HG03457 (cell line): ENCODE measurements around the gene CLCN4.

Experiments used
- ATAC-seq: cut with Tn5 transposase; IDR thresholded peaks from one replicate; pipeline ENCODE4 v1.9.1; 2021; ENCODE audit warnings: moderate number of reproducible peaks; ENCODE audit not compliant: unreplicated experiment

CLCN4 gene

GRCh38 chrX:10189317-10190268 lies 32.8 kb downstream of the CLCN4 start:
- peak; percentile 77 for ATAC-seq

GRCh38 chrX:10190367-10190766 lies 33.6 kb downstream of the CLCN4 start:
- no peak for ATAC-seq

GRCh38 chrX:10193587-10193986 lies 36.8 kb downstream of the CLCN4 start:
- ATAC-seq, result no peak

DNA sequence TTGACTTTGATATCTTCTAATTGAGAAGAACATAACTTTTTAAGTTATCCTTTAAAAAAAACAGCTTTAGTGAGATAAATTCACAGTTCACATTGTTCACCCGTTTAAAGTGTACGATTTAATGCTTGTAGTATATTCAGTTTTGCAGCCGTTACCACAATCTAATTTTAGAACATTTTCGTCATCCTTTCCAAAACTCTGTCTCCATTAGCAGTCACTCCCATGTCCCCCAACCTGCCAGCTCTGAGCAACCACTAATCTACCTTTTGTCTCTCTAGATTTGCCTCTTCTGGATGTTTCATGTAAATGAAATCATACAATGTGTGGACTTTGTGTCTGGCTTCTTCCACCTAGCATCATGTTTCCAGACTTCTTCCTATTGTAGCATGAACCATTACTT lies 38.6 kb downstream of the CLCN4 start:
- ATAC-seq, result no peak

GRCh38 chrX:10195947-10196346 lies 39.2 kb downstream of the CLCN4 start:
- no peak for ATAC-seq

DNA sequence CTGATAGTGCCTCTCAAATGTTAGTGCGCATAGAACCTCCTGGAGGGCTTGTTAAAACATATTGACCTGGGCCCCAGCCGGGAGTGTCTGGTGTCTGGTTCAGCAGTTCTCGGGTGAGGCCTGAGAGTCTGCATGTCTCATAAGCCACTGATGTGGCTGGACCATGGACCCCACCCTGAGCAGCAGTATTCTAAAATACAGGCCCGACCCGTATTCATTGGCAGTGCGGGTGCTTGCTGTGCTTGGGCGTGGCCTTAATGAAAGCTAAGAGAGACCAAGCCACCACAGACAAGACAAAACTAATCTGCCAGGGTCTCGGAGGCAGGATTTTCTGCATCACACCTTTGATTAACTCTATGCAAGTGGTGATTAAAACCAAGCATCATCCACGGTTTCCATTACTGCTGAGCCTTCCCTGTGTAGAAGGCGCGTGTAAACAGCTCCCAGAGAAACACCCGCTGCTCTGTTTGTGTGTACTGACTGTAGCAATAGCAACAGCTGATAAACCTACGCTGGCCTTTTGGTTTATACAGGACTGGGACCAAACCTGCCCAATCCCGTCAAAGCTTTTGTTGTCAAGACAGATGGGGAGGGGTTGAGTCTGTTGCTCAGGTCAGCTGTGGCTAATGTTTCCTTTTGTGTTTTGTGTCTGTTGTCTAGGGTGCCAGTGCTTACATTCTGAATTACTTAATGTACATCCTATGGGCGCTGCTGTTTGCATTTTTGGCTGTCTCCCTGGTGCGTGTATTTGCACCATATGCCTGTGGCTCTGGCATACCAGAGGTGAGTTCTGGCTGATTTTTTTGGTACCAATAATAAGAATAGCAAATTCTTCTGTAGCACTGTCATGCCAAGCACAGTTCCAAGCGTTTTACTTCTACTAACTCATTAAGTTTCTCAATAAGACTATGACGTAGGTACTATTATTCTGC lies 40.8 kb downstream of the CLCN4 start:
- ATAC-seq, result no peak

GRCh38 chrX:10198254-10198653 lies 41.5 kb downstream of the CLCN4 start:
- ATAC-seq, result no peak

GRCh38 chrX:10199212-10199611 lies 42.4 kb downstream of the CLCN4 start:
- no peak for ATAC-seq

- no peak for ATAC-seq
These were observed 46.8 kb downstream of the CLCN4 start for GRCh38 chrX:10203617-10204016.

DNA sequence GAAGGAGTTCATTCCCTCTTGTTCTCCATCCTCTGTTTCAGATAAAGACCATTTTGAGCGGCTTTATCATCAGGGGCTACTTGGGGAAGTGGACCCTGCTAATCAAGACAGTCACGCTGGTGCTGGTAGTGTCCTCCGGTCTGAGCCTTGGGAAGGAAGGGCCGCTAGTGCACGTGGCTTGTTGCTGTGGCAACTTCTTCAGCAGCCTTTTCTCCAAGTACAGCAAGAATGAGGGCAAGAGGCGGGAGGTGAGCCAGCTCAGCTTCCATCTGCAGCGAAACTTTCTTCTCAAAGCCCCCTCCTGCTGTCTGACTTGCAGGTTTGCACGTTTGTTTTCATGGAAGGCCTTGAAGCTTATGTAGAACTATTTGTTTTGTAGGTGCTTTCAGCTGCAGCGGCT lies 49.5 kb downstream of the CLCN4 start:
- ATAC-seq, result no peak

DNA sequence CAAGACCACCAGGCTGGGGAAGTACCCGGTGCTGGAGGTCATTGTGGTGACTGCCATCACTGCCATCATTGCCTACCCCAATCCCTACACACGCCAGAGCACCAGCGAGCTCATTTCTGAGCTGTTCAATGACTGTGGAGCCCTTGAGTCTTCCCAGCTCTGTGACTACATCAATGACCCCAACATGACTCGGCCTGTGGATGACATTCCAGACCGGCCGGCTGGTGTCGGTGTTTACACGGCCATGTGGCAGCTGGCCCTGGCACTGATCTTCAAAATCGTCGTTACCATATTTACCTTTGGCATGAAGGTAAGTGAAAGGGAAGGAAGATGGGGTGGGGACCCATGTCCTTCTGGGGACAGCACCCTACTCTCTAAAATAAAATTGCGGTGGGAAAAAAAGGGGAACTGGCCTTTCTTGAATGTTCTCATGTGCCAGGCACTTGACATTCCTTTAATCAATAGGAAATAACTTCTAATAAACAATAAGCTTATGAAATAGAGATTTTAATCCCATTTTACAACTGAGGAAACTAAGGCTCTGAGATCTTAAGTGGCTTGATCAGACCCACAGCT lies 51.6 kb downstream of the CLCN4 start:
- no peak for ATAC-seq

- ATAC-seq, result no peak
These were observed 52.2 kb downstream of the CLCN4 start for GRCh38 chrX:10208953-10209352.

DNA sequence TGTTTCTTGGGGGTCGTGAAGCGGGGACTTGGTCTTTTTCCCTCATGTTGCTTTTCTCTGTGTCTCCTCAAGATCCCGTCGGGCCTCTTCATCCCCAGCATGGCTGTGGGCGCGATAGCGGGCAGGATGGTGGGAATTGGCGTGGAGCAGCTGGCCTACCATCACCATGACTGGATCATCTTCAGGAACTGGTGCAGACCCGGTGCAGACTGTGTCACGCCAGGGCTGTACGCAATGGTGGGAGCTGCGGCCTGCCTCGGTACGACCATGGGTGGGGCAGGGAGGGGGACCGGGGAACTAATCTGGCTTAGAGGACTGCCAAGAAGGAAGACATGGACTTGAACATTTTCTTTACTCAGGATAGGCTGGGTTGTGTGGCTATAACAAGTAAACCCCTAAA lies 55.6 kb downstream of the CLCN4 start:
- no peak for ATAC-seq

GRCh38 chrX:10213716-10214115 lies 56.9 kb downstream of the CLCN4 start:
- no peak for ATAC-seq

DNA sequence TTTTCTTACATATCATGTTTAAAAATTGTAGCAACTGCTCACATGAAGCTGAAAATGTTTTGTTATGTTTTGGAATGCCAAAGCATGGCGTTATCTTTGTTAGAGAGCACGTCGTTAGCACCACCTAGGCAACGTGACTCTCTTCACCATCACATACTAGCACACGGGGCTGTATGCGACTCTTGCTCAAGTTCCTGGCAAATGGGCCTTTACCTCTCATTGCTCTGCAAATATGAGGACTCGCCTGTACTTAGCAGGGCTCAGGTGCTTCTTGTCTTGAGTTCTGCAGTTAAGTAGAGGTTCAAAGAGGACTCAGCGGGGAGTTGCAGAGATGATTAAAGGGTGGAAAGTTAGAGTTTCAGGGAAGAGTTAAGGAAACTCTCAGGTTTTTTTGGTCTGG lies 59.4 kb downstream of the CLCN4 start:
- ATAC-seq, result no peak

DNA sequence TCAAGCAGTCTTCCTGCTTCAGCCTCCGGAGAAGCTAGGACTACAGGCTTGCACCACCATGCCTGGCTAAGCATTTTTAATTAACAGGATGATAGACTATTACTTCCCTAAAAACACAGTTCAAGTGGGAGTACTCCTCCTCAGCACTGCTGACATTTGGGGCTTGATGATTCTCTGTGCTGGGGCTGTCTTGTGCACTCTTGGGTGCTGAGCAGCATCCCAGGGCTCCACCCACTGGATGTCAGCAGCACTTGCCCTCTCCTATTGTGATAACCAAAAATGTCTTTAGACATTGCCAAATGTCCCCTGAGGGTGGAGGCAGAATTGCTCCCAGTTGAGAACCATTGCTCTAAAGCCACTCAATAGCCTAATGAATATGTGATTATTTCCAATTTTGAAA lies 60.4 kb downstream of the CLCN4 start:
- no peak for ATAC-seq

DNA sequence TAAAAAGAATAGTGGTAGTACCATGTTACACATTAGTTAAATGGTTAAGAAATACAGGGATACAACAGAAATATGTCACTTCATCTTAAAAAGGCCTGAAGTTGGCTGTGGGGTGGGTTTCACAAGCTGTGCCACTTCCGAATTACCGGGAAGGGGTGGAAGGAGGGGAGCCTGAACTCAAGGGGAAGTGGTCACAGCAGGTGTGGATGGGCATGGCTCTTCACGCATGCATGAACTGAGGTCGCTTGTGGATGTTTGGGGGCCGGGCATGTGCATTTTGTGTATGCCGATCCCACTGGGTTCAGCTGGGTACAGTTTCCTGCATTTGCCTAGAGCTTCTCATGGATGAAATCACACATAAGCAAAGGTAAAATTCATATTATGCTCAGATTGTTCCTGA lies 64.9 kb downstream of the CLCN4 start:
- no peak for ATAC-seq

- no peak for ATAC-seq
These were observed 66.5 kb downstream of the CLCN4 start for GRCh38 chrX:10223276-10223675.

- ATAC-seq, result no peak
These were observed 67.0 kb downstream of the CLCN4 start for GRCh38 chrX:10223781-10224180.

DNA sequence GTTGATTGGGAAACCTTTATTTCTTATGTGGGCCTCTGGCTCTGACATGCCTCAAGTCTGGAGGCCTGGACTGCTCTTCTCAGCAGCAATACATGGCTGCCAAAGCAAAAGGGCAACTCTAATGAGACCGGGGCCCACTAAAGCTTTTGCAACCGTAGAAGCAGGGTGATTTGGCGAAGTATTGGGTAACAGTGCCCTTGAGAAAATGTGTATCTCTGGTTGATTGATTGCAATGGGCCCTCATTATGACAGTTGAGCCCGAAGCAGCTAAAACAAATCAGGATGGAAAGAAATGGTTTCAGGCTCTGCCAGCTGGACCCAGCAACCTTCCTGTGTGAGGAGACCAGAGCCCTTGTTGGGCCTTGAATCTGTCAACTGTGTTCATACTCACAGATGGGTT lies 73.4 kb downstream of the CLCN4 start:
- ATAC-seq, result no peak

DNA sequence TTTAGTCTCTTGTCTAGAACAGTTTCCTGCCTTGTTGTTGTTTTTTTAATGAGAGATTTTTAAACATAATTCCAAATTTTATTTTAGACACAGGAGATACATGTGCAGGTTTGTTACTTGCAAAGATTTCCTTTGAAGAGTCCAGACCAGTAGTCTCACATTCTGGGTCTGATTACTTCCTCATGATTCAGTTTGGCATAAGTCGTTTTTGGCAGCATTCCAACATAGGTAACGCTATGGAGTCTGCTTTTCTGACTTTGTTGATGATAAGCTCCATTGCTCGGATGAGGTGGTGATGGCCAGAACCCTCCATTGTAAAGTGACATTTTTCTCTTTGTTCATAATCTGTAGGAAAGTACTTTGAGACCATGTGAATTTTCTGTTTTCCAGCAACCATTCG lies 74.7 kb downstream of the CLCN4 start:
- no peak for ATAC-seq
